SK-N-SH treated with all-trans-retinoic acid at 6 μM for 48 hours (cell line): Measurements from ENCODE around the gene SGK2.
A peak's percentile ranks its signal among the peaks of the same experiment; 100 is the strongest.

Experiments used
- ATAC-seq: fragments of 200-7000 bp; cut with Tn5 transposase; 3 replicates; pipeline ENCODE4 v1.9.1; 2020; ENCODE audit warnings: mild to moderate bottlenecking, moderate library complexity
- ARNTL ChIP-seq: fragments of 450-650 bp; formaldehyde crosslinking; IDR thresholded peaks from 2 replicates; pipeline ENCODE4 v1.5.0; 2020; ENCODE audit warnings: low read depth, mild to moderate bottlenecking, moderate library complexity, borderline replicate concordance
- CSDC2 ChIP-seq: fragments of 250-450 bp; sonication (Bioruptor Pico); IDR thresholded peaks from 2 replicates; pipeline ENCODE4 v1.5.0; 2020; ENCODE audit warnings: mild to moderate bottlenecking, moderate library complexity
- CSRNP3 ChIP-seq: fragments of 250-450 bp; sonication (Bioruptor Pico); IDR thresholded peaks from 2 replicates; pipeline ENCODE4 v1.5.1; 2021; ENCODE audit warnings: mild to moderate bottlenecking, moderate library complexity
- ESRRG ChIP-seq: fragments of 250-450 bp; sonication (Bioruptor Pico); IDR thresholded peaks from 2 replicates; pipeline ENCODE4 v1.6.1; 2021; ENCODE audit warnings: mild to moderate bottlenecking
- GLIS3 ChIP-seq: fragments of 250-450 bp; sonication (Bioruptor Pico); IDR thresholded peaks from 2 replicates; pipeline ENCODE4 v1.5.0; 2020; ENCODE audit warnings: mild to moderate bottlenecking, moderate library complexity
- OSR1 ChIP-seq: fragments of 250-450 bp; sonication (Bioruptor Pico); IDR thresholded peaks from 2 replicates; pipeline ENCODE4 v1.8.0; 2022; ENCODE audit warnings: moderate library complexity, mild to moderate bottlenecking, inconsistent platforms
- PPARA ChIP-seq: fragments of 250-450 bp; sonication (Bioruptor Pico); IDR thresholded peaks from 2 replicates; pipeline ENCODE4 v1.5.0; 2020; ENCODE audit warnings: mild to moderate bottlenecking, borderline replicate concordance
- SNAI2 ChIP-seq: fragments of 250-450 bp; sonication (Bioruptor Pico); IDR thresholded peaks from 2 replicates; pipeline ENCODE4 v1.5.0; 2020; ENCODE audit warnings: mild to moderate bottlenecking, moderate library complexity
- TOX ChIP-seq: fragments of 250-450 bp; sonication (Bioruptor Pico); IDR thresholded peaks from 2 replicates; pipeline ENCODE4 v1.8.0; 2021; ENCODE audit warnings: mild to moderate bottlenecking, moderate library complexity, borderline replicate concordance
- ZFP3 ChIP-seq: fragments of 250-450 bp; sonication (Bioruptor Pico); IDR thresholded peaks from 2 replicates; pipeline ENCODE4 v1.5.0; 2020; ENCODE audit warnings: mild to moderate bottlenecking, moderate library complexity
- ZNF70 ChIP-seq: fragments of 450-650 bp; formaldehyde crosslinking; IDR thresholded peaks from 2 replicates; pipeline ENCODE4 v1.5.0; 2020; ENCODE audit warnings: mild to moderate bottlenecking, moderate library complexity
- ZNF8 ChIP-seq: fragments of 450-650 bp; formaldehyde crosslinking; IDR thresholded peaks from 2 replicates; pipeline ENCODE4 v1.5.0; 2020; ENCODE audit warnings: mild to moderate bottlenecking, moderate library complexity
- TF ChIP-seq, protein P1 (sequence below): fragments of 250-450 bp; sonication (Bioruptor Pico); IDR thresholded peaks from 2 replicates; pipeline ENCODE4 v1.5.1; 2020; ENCODE audit warnings: low read depth, mild to moderate bottlenecking, moderate library complexity
- TF ChIP-seq, protein P2 (sequence below): fragments of 250-450 bp; sonication (Bioruptor Pico); IDR thresholded peaks from 2 replicates; pipeline ENCODE4 v1.5.0; 2020; ENCODE audit warnings: mild to moderate bottlenecking, moderate library complexity
- TF ChIP-seq, protein P3 (sequence below): fragments of 250-450 bp; sonication (Bioruptor Pico); IDR thresholded peaks from 2 replicates; pipeline ENCODE4 v1.8.0; 2021; ENCODE audit warnings: low read depth, mild to moderate bottlenecking, moderate library complexity, borderline replicate concordance

Gene SGK2

GRCh38 chr20:43563429-43563828, 4.6 kb downstream of the SGK2 start:
- TF ChIP-seq, protein P1, sequence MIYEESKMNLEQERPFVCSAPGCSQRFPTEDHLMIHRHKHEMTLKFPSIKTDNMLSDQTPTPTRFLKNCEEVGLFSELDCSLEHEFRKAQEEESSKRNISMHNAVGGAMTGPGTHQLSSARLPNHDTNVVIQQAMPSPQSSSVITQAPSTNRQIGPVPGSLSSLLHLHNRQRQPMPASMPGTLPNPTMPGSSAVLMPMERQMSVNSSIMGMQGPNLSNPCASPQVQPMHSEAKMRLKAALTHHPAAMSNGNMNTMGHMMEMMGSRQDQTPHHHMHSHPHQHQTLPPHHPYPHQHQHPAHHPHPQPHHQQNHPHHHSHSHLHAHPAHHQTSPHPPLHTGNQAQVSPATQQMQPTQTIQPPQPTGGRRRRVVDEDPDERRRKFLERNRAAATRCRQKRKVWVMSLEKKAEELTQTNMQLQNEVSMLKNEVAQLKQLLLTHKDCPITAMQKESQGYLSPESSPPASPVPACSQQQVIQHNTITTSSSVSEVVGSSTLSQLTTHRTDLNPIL (CRISPR knock-in tag): no peak
- TF ChIP-seq ZFP3: no peak
- TF ChIP-seq, protein P2, sequence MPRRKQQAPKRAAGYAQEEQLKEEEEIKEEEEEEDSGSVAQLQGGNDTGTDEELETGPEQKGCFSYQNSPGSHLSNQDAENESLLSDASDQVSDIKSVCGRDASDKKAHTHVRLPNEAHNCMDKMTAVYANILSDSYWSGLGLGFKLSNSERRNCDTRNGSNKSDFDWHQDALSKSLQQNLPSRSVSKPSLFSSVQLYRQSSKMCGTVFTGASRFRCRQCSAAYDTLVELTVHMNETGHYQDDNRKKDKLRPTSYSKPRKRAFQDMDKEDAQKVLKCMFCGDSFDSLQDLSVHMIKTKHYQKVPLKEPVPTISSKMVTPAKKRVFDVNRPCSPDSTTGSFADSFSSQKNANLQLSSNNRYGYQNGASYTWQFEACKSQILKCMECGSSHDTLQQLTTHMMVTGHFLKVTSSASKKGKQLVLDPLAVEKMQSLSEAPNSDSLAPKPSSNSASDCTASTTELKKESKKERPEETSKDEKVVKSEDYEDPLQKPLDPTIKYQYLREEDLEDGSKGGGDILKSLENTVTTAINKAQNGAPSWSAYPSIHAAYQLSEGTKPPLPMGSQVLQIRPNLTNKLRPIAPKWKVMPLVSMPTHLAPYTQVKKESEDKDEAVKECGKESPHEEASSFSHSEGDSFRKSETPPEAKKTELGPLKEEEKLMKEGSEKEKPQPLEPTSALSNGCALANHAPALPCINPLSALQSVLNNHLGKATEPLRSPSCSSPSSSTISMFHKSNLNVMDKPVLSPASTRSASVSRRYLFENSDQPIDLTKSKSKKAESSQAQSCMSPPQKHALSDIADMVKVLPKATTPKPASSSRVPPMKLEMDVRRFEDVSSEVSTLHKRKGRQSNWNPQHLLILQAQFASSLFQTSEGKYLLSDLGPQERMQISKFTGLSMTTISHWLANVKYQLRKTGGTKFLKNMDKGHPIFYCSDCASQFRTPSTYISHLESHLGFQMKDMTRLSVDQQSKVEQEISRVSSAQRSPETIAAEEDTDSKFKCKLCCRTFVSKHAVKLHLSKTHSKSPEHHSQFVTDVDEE (CRISPR knock-in tag): no peak
- TF ChIP-seq, all 23 proteins: peak for 0

DNA sequence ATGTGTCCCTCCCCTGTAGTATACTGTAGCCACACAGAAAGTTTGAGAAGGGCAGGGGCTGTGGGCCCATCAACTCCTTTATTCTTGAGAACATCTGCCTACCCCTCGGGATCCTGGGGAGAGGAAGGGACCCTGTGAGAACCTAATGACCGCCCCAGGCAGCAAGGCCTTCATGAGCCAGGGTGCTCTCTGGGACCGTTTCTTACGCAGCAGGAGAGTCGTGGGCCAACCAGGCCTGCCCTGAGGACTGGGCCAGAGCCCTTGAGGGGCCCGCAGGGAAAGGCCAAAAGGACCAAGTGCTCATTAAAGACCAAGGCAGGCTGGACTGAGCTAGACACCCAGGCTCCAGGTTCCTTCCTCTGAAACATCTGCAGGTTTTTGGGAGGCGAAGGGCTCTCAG, 5.2 kb downstream of the SGK2 start:
- no peak for ATAC-seq
- TF ChIP-seq, protein P3, sequence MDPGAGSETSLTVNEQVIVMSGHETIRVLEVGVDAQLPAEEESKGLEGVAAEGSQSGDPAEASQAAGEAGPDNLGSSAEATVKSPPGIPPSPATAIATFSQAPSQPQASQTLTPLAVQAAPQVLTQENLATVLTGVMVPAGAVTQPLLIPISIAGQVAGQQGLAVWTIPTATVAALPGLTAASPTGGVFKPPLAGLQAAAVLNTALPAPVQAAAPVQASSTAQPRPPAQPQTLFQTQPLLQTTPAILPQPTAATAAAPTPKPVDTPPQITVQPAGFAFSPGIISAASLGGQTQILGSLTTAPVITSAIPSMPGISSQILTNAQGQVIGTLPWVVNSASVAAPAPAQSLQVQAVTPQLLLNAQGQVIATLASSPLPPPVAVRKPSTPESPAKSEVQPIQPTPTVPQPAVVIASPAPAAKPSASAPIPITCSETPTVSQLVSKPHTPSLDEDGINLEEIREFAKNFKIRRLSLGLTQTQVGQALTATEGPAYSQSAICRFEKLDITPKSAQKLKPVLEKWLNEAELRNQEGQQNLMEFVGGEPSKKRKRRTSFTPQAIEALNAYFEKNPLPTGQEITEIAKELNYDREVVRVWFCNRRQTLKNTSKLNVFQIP: no peak
- TF ChIP-seq SNAI2 (CRISPR knock-in tag): no peak

More at GRCh38 chr20:43563429-43563828, 4.6 kb downstream of the SGK2 start:
- peak; percentile 40; the same call in 1 of the 3 replicates for ATAC-seq

DNA sequence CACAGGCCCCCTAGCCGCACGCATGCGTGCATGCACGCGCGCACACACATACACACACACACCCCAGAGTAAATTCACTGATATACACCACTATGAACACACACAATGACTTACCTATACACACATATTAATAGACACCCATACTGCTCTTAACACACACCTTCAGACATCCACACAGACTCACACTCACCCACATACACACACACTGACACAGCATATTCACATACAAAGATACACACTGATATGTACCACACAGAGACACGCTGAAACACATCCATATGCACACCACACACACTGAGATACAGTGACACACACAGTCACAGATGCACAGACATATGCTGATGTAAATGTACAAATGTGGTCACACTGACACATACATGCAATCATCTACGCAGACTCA, 5.6 kb downstream of the SGK2 start:
- no peak for ATAC-seq
- TF ChIP-seq ARNTL (CRISPR knock-in tag) (no peak), OSR1 (CRISPR knock-in tag) (no peak), GLIS3 (CRISPR knock-in tag) (no peak), ZFP3 (no peak), ESRRG (CRISPR knock-in tag) (no peak), ZNF70 (CRISPR knock-in tag) (no peak), CSRNP3 (CRISPR knock-in tag) (no peak), PPARA (CRISPR knock-in tag) (no peak), ZNF8 (CRISPR knock-in tag) (no peak), TOX (CRISPR knock-in tag) (no peak), CSDC2 (CRISPR knock-in tag) (no peak), SNAI2 (CRISPR knock-in tag) (no peak)
- TF ChIP-seq, protein P2 (CRISPR knock-in tag): no peak
- TF ChIP-seq, protein P3: no peak
- TF ChIP-seq, protein P1 (CRISPR knock-in tag): no peak
